Measurements from ENCODE around the gene PIGS.

GRCh38 chr17:28547096-28547622, 24.2 kb downstream of the PIGS start:
- TF ChIP-seq POLR2A (IDR thresholded peaks at IDR 0.05; ENCODE audit: extremely low read depth, insufficient read length) (no peak), MYC (IDR thresholded peaks at IDR 0.05; ENCODE audit: low read depth, low read length) (no peak)

Data from NB4 (cell line).